Daoy (cell line): ENCODE results near the gene LRRC30. TPM values are rescaled to one million over a fixed set of nuclear protein-coding genes. Genes with fewer than 3 reads are reported as not detected.
"Not testable (repeated sequence)": the region's sequence is repeated elsewhere in the genome, so short reads cannot be mapped to it uniquely, and the experiment has no call there.

ENCODE experiments used
- DNase-seq: peaks from one replicate; pipeline ENCODE4 v3.0.0-alpha.2; 2015; ENCODE audit warnings: low read depth
- total RNA-seq: library from RNA; depleted of rRNA; stranded (reverse); fragments of >200 nt; shearing (Covaris generic); gene quantifications from 2 replicates; pipeline ENCODE4 v1.2.3, GENCODE V29; 2014; rRNA removed

The LRRC30 gene
- total RNA-seq = not detected in 2 replicates

GRCh38 chr18:7230626-7231349 lies at the start of gene LRRC30:
LRRC30 (plus strand) TSS chr18:7231089; CDS start chr18:7231139, 50 bp downstream.
- DNase-seq = no peak

- DNase-seq = no peak
Measured at GRCh38 chr18:7185701-7186100, 45.2 kb upstream of the LRRC30 start.

- no peak for DNase-seq
Measured at GRCh38 chr18:7190547-7191156, 40.2 kb upstream of the LRRC30 start.

GRCh38 chr18:7191736-7192135 lies 39.2 kb upstream of the LRRC30 start:
- DNase-seq = no peak

- DNase-seq = no peak
Measured at GRCh38 chr18:7195266-7195665, 35.6 kb upstream of the LRRC30 start.

- DNase-seq = no peak
Measured at GRCh38 chr18:7196421-7196820, 34.5 kb upstream of the LRRC30 start.

- no peak for DNase-seq
Measured at GRCh38 chr18:7197854-7198253, 33.0 kb upstream of the LRRC30 start.

GRCh38 chr18:7198326-7198725 lies 32.6 kb upstream of the LRRC30 start:
- no peak for DNase-seq

- DNase-seq = no peak
Measured at GRCh38 chr18:7201096-7201495, 29.8 kb upstream of the LRRC30 start.

- no peak for DNase-seq
Measured at GRCh38 chr18:7202169-7202568, 28.7 kb upstream of the LRRC30 start.

GRCh38 chr18:7203601-7204000 lies 27.3 kb upstream of the LRRC30 start:
- DNase-seq = not testable (repeated sequence)

GRCh38 chr18:7205346-7205745 lies 25.5 kb upstream of the LRRC30 start:
- no peak for DNase-seq

GRCh38 chr18:7206217-7206616 lies 24.7 kb upstream of the LRRC30 start:
- DNase-seq = no peak

GRCh38 chr18:7207366-7207915 lies 23.4 kb upstream of the LRRC30 start:
- DNase-seq = no peak

- DNase-seq = peak; percentile 39
Measured at GRCh38 chr18:7221424-7222155, 9.3 kb upstream of the LRRC30 start.

- DNase-seq = no peak
Measured at GRCh38 chr18:7224198-7224597, 6.7 kb upstream of the LRRC30 start.

- no peak for DNase-seq
Measured at GRCh38 chr18:7232218-7232617, 1.3 kb downstream of the LRRC30 start.

GRCh38 chr18:7233134-7233810 lies 2.4 kb downstream of the LRRC30 start:
- no peak for DNase-seq

- no peak for DNase-seq
Measured at GRCh38 chr18:7234091-7234490, 3.2 kb downstream of the LRRC30 start.

GRCh38 chr18:7234956-7235355 lies 4.1 kb downstream of the LRRC30 start:
- no peak for DNase-seq

GRCh38 chr18:7236072-7236471 lies 5.2 kb downstream of the LRRC30 start:
- no peak for DNase-seq

GRCh38 chr18:7236933-7237332 lies 6.0 kb downstream of the LRRC30 start:
- DNase-seq = no peak
